ENCODE data around the gene SP110.
"Not testable (repeated sequence)": the region's sequence is repeated elsewhere in the genome, so short reads cannot be mapped to it uniquely, and the experiment has no call there.

The SP110 gene

GRCh38 chr2:230219419-230220331 is at the start of gene SP110:
SP110 (minus strand) TSS chr2:230219984; CDS start chr2:230216927, 3,057 bp downstream.
- peak within 1 kb of the TSS; percentile 71 for H3K4me3 ChIP-seq (ENCODE audit: low read depth, low read length)
- TF ChIP-seq CTCF (IDR thresholded peaks at IDR 0.05; ENCODE audit: low read depth, low read length) = no peak

- H3K4me3 ChIP-seq (ENCODE audit: low read depth, low read length) = no peak overlapping the region
- no peak for TF ChIP-seq CTCF (IDR thresholded peaks at IDR 0.05; ENCODE audit: low read depth, low read length)
Measured at GRCh38 chr2:230268606-230269243, 48.9 kb upstream of the SP110 start.

GRCh38 chr2:230267556-230267955 is 47.8 kb upstream of the SP110 start:
- H3K4me3 ChIP-seq (ENCODE audit: low read depth, low read length) = no peak overlapping the region
- no peak for TF ChIP-seq CTCF (IDR thresholded peaks at IDR 0.05; ENCODE audit: low read depth, low read length)

GRCh38 chr2:230267059-230267458 is 47.3 kb upstream of the SP110 start:
- TF ChIP-seq CTCF (IDR thresholded peaks at IDR 0.05; ENCODE audit: low read depth, low read length) = no peak
- no peak overlapping the region for H3K4me3 ChIP-seq (ENCODE audit: low read depth, low read length)

GRCh38 chr2:230266638-230267037 is 46.9 kb upstream of the SP110 start:
- no peak overlapping the region for H3K4me3 ChIP-seq (ENCODE audit: low read depth, low read length)
- TF ChIP-seq CTCF (IDR thresholded peaks at IDR 0.05; ENCODE audit: low read depth, low read length) = no peak

GRCh38 chr2:230264945-230265344 is 45.2 kb upstream of the SP110 start:
- not testable (repeated sequence) for H3K4me3 ChIP-seq (ENCODE audit: low read depth, low read length)

GRCh38 chr2:230262246-230262645 is 42.5 kb upstream of the SP110 start:
- no peak overlapping the region for H3K4me3 ChIP-seq (ENCODE audit: low read depth, low read length)
- TF ChIP-seq CTCF (IDR thresholded peaks at IDR 0.05; ENCODE audit: low read depth, low read length) = no peak

Data from WI38 (cell line).